HepG2 (cell line): ENCODE data around the gene RRP36. TPM values are rescaled to one million over a fixed set of nuclear protein-coding genes. Genes with fewer than 3 reads are reported as not detected.

Source experiments
- ATAC-seq: fragments of 200-7000 bp; cut with Tn5 transposase; 3 replicates; pipeline ENCODE4 v1.9.1; 2020; ENCODE audit warnings: mild to moderate bottlenecking, moderate library complexity
- BruUV-seq: library from RNA; stranded (reverse); fragments of 400-500 nt; replicated peaks from 2 replicates; lab custom pipeline; 2021; lab: Mats Ljungman, UMichigan
- CTCF ChIA-PET: fragments of 300-600 bp; formaldehyde crosslinking; extraction: SDS; loops from one replicate; lab custom pipeline; 2021; ENCODE audit warnings: low total read pairs, inconsistent platforms, low intra/inter-chr PET ratio; lab: Yijun Ruan, JAX
- POLR2A ChIA-PET: fragments of 350-600 bp; sonication (Branson Sonifier 250); formaldehyde crosslinking; loops from one replicate; lab custom pipeline; 2020; ENCODE audit warnings: antibody characterized with exemption, inconsistent platforms; lab: Yijun Ruan, JAX
- DNase-seq: peaks from one replicate; pipeline ENCODE4 v3.0.0-alpha.2; 2015; ENCODE audit warnings: low spot score
- FAIRE-seq: peaks from 3 replicates; lab custom pipeline; 2011; peaks lifted over from hg19 to GRCh38; lab: Jason Lieb, UNC
- H2AFZ ChIP-seq: one replicate; pipeline ENCODE4 v1.6.1; 2011; ENCODE audit warnings: low read length, inconsistent platforms
- H3K27ac ChIP-seq: fragments of 300-600 bp; 3 replicates; pipeline ENCODE4 v1.8.0; 2011; ENCODE audit warnings: mixed run types, mild to moderate bottlenecking, mixed read lengths, low read length, inconsistent platforms; ENCODE audit not compliant: insufficient read depth; ENCODE audit errors: extremely low read length
- H3K27me3 ChIP-seq, 2 experiments: fragments of 200-600 bp in 1 of 2; 2 replicates in 1 of 2; 3 replicates in 1 of 2; pipeline versions ENCODE4 v1.6.0 to v1.8.0; 2011; ENCODE audit warnings: low read length in 2 of 2, mild to moderate bottlenecking in 2 of 2, moderate library complexity in 2 of 2, inconsistent platforms in 1 of 2; ENCODE audit not compliant: insufficient read depth in 2 of 2, control insufficient read depth in 1 of 2
- H3K36me3 ChIP-seq, 2 experiments: fragments of 200-600 bp in 1 of 2; replicated peaks in 1 of 2; 2 replicates in 1 of 2; 3 replicates in 1 of 2; pipeline versions ENCODE4 v1.5.1 to v1.8.0; 2011; ENCODE audit warnings: low read length in 2 of 2, inconsistent platforms in 1 of 2; ENCODE audit not compliant: insufficient read depth in 2 of 2, control insufficient read depth in 1 of 2
- H3K4me1 ChIP-seq: 2 replicates; pipeline ENCODE4 v1.5.1; 2012; ENCODE audit warnings: low read length, inconsistent platforms; ENCODE audit not compliant: insufficient read depth
- H3K4me2 ChIP-seq: 2 replicates; pipeline ENCODE4 v1.6.0; 2011; ENCODE audit warnings: low read depth, low read length, inconsistent platforms
- H3K4me3 ChIP-seq, 3 experiments: fragments of 200-600 bp in 1 of 3; sonication (generic), shearing (Covaris generic) in 1 of 3; replicated peaks in 1 of 3; 2 replicates each; pipeline ENCODE4 v1.5.1; 2011 to 2016; ENCODE audit warnings: low read length in 3 of 3, inconsistent platforms in 2 of 3, low read depth in 2 of 3, mild to moderate bottlenecking in 2 of 3, control low read depth in 1 of 3, mixed read lengths in 1 of 3; ENCODE audit not compliant: insufficient read depth in 1 of 3
- H3K79me2 ChIP-seq: one replicate; pipeline ENCODE4 v1.6.1; 2011; ENCODE audit warnings: low read length, inconsistent platforms; ENCODE audit not compliant: insufficient read depth
- H3K9ac ChIP-seq: 2 replicates; pipeline ENCODE4 v1.6.0; 2011; ENCODE audit warnings: mild to moderate bottlenecking, low read depth, low read length, inconsistent platforms; ENCODE audit not compliant: insufficient read depth
- H3K9me3 ChIP-seq: 2 replicates; pipeline ENCODE4 v1.5.1; 2012; ENCODE audit warnings: mild to moderate bottlenecking, low read length
- H4K20me1 ChIP-seq: 2 replicates; pipeline ENCODE4 v1.6.0; 2011; ENCODE audit warnings: inconsistent platforms, mild to moderate bottlenecking, low read length, moderate library complexity; ENCODE audit not compliant: insufficient read depth
- CEBPB ChIP-seq: IDR thresholded peaks from 2 replicates; pipeline ENCODE4 v1.6.1; 2011; ENCODE audit warnings: low read depth, low read length, improper control_type of control experiment, borderline replicate concordance
- MLLT10 ChIP-seq: sonication (generic); formaldehyde crosslinking; IDR thresholded peaks from 2 replicates; pipeline ENCODE4 v1.4.0; 2020; ENCODE audit warnings: missing genetic modification reagents
- RBM22 ChIP-seq: fragments of 200-400 bp; formaldehyde crosslinking; optimal IDR thresholded peaks from 2 replicates; pipeline ENCODE3; 2017; ENCODE audit warnings: mild to moderate bottlenecking, low read length, moderate library complexity
- ZNF3 ChIP-seq: IDR thresholded peaks from 2 replicates; pipeline ENCODE4 v1.7.0; 2017; ENCODE audit warnings: inconsistent platforms
- ZNF773 ChIP-seq: sonication (generic); formaldehyde crosslinking; IDR thresholded peaks from 2 replicates; pipeline ENCODE4 v1.4.0; 2020; ENCODE audit warnings: missing genetic modification reagents, borderline replicate concordance
- WGBS: methylation state at CpG from one replicate; pipeline ENCODE4 v1.1.6; 2017; ENCODE audit warnings: low lambda C conversion rate; 5-methylcytosine and 5-hydroxymethylcytosine counted together
- in situ Hi-C: cut with HindIII; loops from 2 replicates; pipeline ENCODE4 v1.10.0; 2017; ENCODE audit warnings: low pct_unique_long_range_greater_than_20kb; ENCODE audit not compliant: extremely low pct_ligation_motif_present
- intact Hi-C: fragments of 100-400 bp; cut with micrococcal nuclease; formaldehyde crosslinking; loops from one replicate; pipeline ENCODE4 v1.10.0; 2022; ENCODE audit not compliant: unreplicated experiment
- polyA plus RNA-seq, 8 experiments: library from polyadenylated mRNA; depleted of rRNA in 3 of 8; stranded (reverse) in 7 of 8; unstranded in 1 of 8; fragments of >200 nt; fragmentation: Illumina TruSeq in 4 of 8; extraction: Trizol in 4 of 8; gene quantifications; 2 replicates each; pipeline versions ENCODE4 v1.2.1 to v1.2.3, GENCODE V29; 2011 to 2016; ENCODE audit warnings: low read depth in 4 of 8, missing spikeins in 1 of 8, mixed read lengths in 1 of 8; ENCODE audit not compliant: insufficient read depth in 1 of 8
- total RNA-seq, 5 experiments: library from RNA; depleted of rRNA; stranded (reverse); fragments of >200 nt; fragmentation: Illumina TruSeq; extraction: Trizol; gene quantifications; 2 replicates each; pipeline ENCODE4 v1.2.3, GENCODE V29; 2016; ENCODE audit warnings: low read depth in 1 of 5
- TF ChIP-seq, protein P1 (sequence below): sonication (generic); formaldehyde crosslinking; IDR thresholded peaks from 2 replicates; pipeline ENCODE4 v1.4.0; 2020; ENCODE audit warnings: missing genetic modification reagents
- TF ChIP-seq, protein P2 (sequence below): IDR thresholded peaks from 2 replicates; pipeline ENCODE4 v1.6.1; 2016; ENCODE audit warnings: missing compliant biosample characterization, missing genetic modification reagents, borderline replicate concordance

Gene RRP36
- total and polyA plus RNA-seq, 2 of the 13 experiments (the other 11 are each of a cell fraction or from before 2014, with no cell fraction given), result 29.5 to 144 TPM

DNA sequence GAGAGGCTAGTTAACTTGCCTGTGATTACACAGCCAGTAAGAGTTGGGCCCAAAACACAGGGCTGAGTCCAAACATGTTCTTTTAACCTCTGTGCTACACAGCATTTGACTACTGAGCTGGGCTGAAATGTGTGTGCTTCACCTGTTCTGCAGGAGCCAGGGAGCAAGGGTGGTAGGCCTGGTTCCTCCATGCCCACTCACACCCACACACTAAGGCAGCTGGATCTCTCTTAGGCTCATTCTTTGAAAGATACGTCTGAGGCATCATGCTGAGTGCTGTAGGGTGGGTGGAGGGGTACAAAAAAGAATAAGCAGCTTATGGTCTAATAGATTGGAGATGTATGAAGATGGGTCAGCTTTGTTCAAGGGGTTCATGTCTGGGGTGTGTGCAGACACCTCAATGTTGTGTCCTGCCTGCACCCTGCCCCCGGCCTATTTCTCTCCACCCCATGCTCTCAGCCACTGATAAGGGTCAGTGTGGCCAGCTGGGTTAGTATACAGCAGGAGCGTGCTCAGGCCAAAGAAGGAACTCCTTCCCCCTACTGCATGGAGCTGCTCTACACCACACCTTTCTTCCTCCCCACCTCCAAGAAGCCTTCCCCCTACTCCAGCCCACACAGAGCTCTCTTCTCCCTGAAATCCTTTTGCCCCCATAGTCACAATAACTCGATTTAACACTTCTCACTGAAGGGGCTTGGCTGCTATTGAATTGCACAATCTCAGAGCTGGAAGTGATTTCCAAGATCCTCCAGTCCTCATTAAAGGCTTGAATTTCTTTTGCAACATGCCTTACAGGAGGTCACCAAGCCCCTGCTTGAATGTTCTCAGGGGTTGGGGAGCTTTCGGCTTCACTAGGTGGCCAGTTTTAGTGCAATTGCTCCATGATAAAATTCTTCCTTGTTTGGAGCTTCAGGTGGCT lies 33.6 kb upstream of the RRP36 start:
- no peak for FAIRE-seq
- BruUV-seq, result no TSS peak
- ATAC-seq, result no peak
- Histone ChIP-seq H3K79me2 (peaks cover 22% of the 10 kb centered on the region), H3K27ac (no peak overlapping the region), H3K36me3 (peaks cover 6 to 27% of the 10 kb centered on the region in 2 experiments), H3K4me1 (peaks cover 33% of the 10 kb centered on the region), H4K20me1 (no peaks in the 10 kb centered on the region), H3K9ac (no peak overlapping the region), H3K27me3 (no peaks in the 10 kb centered on the region; a peak in 1 of 5 replicates), H3K4me2 (no peak overlapping the region), H3K9me3 (no peaks in the 10 kb centered on the region), H2AFZ (no peak overlapping the region), H3K4me3 (no peak overlapping the region)
- CTCF ChIA-PET, result no interaction called here
- DNase-seq, result no peak
- in situ Hi-C loops (no loop called here), intact Hi-C loops (no loop called here)
- 90% methylated on average over 5 of the region's 5 CpGs for WGBS
- POLR2A ChIA-PET, result interaction anchor here (0.9 to 2.5 kb wide), 4 partner anchors 9 to 108 kb away, joined by 3 to 17 read pairs (median 5); partner anchors contain the start of genes KLHDC3, MEA1, PEX6 and RPL7L1
- TF ChIP-seq ZNF3, result no peak
- peak; percentile 54 for TF ChIP-seq CEBPB

DNA sequence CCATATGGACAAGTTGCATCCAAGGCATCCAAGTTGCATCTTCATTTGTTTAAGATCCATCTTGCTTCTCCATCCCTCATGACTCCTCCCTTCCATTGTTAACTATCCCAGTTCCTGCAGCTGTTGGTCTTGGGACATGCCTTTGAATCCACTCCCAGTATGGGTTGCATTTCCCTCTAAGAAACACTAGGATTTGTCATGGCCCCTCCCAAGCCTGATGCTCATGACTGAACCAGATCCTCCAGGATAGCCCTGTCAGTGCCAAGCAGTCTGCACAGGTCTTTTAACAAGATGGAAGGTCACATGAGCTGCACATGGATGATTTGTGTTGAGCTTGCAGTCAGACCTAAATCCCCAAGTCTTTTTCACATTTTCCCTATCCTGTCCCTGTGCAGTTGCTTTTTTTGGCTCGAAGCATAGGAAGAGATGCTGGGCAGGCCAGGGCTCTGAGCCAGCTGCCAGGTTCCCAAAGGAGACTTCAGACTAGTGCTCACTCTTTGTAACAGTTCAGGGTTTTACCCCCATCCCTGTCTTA lies 32.9 kb upstream of the RRP36 start:
- in situ Hi-C loops, result no loop called here
- H3K4me3 ChIP-seq, result no peak overlapping the region

More for the DNA sequence above, 32.9 kb upstream of the RRP36 start:
- H3K9ac ChIP-seq, result no peak overlapping the region
- peaks cover 7 to 27% of the 10 kb centered on the region in 2 experiments for H3K36me3 ChIP-seq
- ChIA-PET CTCF (no interaction called here), POLR2A (interaction anchor here (0.9 to 2.5 kb wide), 3 partner anchors 10 to 109 kb away, joined by 3 to 17 read pairs (median 5); partner anchors contain the start of genes PEX6 and RPL7L1)
- BruUV-seq, result no TSS peak
- ATAC-seq (no peak), DNase-seq (no peak), FAIRE-seq (no peak)
- H3K4me2 ChIP-seq, result no peak overlapping the region
- no peaks in the 10 kb centered on the region for H3K9me3 ChIP-seq
- TF ChIP-seq MLLT10 (CRISPR knock-in tag), result no peak
- TF ChIP-seq, protein P1, sequence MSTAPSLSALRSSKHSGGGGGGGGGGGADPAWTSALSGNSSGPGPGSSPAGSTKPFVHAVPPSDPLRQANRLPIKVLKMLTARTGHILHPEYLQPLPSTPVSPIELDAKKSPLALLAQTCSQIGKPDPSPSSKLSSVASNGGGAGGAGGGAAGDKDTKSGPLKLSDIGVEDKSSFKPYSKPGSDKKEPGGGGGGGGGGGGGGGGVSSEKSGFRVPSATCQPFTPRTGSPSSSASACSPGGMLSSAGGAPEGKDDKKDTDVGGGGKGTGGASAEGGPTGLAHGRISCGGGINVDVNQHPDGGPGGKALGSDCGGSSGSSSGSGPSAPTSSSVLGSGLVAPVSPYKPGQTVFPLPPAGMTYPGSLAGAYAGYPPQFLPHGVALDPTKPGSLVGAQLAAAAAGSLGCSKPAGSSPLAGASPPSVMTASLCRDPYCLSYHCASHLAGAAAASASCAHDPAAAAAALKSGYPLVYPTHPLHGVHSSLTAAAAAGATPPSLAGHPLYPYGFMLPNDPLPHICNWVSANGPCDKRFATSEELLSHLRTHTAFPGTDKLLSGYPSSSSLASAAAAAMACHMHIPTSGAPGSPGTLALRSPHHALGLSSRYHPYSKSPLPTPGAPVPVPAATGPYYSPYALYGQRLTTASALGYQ (CRISPR knock-in tag), result no peak
- no peak for TF ChIP-seq ZNF773 (CRISPR knock-in tag)
- TF ChIP-seq, protein P2, sequence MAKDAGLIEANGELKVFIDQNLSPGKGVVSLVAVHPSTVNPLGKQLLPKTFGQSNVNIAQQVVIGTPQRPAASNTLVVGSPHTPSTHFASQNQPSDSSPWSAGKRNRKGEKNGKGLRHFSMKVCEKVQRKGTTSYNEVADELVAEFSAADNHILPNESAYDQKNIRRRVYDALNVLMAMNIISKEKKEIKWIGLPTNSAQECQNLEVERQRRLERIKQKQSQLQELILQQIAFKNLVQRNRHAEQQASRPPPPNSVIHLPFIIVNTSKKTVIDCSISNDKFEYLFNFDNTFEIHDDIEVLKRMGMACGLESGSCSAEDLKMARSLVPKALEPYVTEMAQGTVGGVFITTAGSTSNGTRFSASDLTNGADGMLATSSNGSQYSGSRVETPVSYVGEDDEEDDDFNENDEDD, result no peak
- TF ChIP-seq RBM22, result no peak
- no peaks in the 10 kb centered on the region; a peak in 1 of 5 replicates for H3K27me3 ChIP-seq
- WGBS, result 94% methylated on average over 1 of the region's 1 CpG
- no peak overlapping the region for H3K27ac ChIP-seq
- H2AFZ ChIP-seq, result no peak overlapping the region
- intact Hi-C loops, result no loop called here
- peaks cover 22% of the 10 kb centered on the region for H3K79me2 ChIP-seq
- H3K4me1 ChIP-seq, result peaks cover 30% of the 10 kb centered on the region
- no peaks in the 10 kb centered on the region for H4K20me1 ChIP-seq
